HG03575 (cell line): ENCODE data around the gene CECR2.
"Not testable (repeated sequence)": the region's sequence is repeated elsewhere in the genome, so short reads cannot be mapped to it uniquely, and the experiment has no call there.

Experiments used
- ATAC-seq: cut with Tn5 transposase; IDR thresholded peaks from one replicate; pipeline ENCODE4 v1.9.1; 2021; ENCODE audit not compliant: unreplicated experiment, insufficient number of reproducible peaks, low FRiP score; ENCODE audit errors: extremely low read depth

Gene CECR2

GRCh38 chr22:17396516-17396915, 27.3 kb downstream of the CECR2 start:
- ATAC-seq, result no peak

DNA sequence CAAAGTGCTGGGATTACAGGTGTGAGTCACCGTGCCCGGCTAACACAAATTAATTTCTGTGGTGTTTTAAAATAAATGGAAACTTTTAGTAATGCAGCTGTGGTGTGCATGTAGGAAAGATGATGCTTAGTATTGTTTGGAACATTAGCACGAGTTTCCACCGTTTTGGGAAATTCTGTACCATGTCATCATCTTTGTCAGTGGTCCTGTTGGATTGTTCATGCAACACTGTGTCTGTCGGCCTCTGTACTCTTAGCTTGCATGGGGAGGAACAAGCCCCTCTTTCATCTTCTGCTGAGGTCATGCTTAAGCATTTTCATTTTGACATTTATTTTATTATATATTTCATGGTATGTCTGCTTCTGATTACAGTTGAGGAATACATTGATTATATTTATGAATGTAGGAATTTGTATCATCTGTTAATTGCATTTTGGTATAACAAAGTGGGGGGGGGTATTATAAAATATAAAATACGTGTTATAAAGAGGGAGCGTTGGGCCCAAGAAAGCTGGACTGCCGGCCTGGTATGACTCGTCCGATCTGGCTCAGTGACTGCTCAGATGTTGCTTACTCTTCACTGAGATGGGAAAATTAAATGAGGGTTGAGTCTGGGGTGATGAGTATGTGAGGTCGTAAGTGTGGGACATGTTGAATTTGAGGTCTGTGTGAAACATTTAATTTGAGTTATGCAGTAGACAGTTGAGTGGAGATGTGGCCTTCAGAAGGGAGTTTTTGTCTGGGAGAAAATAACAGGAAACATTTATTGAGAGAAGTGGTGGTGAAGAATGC, 28.7 kb downstream of the CECR2 start:
- ATAC-seq, result no peak

DNA sequence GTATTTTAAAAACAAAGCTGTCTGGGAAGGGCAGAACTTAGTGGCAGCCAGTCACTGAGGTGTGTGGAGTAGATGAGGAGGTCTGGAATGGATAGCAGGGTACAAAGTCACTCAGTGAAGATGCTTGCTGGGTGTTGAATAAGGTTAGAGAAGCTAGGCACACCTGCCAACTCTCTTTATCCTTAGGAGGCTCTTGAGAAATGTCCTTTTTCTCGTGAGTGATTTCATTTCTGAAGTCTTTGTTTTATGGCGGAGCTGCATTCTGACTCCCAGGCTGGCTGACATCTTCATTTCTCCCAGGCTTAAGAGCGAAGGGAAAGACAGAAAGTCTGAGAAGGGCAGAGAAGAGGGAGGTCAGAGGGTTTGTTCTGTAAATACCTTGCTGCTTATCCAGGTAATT, 31.0 kb downstream of the CECR2 start:
- ATAC-seq, result no peak

DNA sequence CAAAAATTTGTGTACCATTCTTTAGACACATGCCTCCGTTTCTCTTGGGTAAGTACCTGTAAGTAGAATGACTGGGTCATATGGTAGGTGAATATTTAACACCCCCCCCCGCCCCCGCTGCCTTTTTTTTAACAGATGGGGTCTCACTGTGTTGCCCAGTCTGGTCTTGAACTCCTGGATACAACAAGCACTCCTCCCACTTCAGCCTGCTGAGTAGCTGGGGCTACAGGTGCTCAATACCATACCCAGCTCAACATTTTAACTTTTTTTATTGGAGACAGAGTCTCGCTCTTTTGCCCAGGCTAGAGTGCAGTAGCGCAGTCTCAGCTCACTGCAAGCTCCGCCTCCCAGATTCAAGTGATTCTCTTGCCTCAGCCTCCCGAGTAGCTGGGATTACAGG, 32.5 kb downstream of the CECR2 start:
- ATAC-seq, result no peak

DNA sequence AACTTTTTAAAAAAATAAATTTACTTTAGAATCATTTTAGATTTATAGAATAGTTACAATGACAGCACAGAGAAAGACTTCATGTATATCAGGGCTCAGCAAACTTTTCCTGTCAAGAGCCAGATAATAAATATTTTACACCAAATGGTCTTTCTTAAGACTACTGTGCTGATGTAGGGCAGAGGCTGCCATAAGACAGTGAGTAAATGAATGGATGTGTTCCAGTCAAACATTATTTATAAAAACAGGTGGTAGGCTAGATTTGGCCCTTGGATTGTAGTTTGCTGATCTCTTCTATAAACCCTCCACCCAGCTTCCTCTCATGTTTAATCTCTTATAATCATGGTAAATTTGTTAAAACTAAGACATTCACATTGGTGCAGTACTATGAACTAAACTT, 33.0 kb downstream of the CECR2 start:
- no peak for ATAC-seq

- no peak for ATAC-seq
These were observed 34.6 kb downstream of the CECR2 start for GRCh38 chr22:17403906-17404305.

DNA sequence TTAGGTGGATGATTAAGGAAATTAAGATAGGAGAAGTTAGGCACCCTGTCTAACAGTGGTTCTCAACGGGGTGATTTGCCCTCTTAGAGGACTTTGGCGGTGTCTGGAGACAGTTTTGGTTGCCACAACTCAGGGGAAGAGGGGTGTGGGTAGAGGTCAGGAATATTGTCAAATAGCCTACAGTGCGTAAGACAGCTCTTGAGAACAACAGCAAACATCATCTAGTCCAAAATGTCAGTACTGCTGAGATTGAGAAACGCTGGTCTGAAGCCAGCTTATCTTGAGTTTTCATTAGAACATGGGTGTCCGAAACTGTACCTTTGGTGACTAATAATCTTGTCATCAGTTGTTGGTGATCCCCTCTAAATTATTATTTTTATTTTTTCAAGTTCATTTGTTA, 38.4 kb downstream of the CECR2 start:
- no peak for ATAC-seq

GRCh38 chr22:17410576-17410975, 41.3 kb downstream of the CECR2 start:
- no peak for ATAC-seq

DNA sequence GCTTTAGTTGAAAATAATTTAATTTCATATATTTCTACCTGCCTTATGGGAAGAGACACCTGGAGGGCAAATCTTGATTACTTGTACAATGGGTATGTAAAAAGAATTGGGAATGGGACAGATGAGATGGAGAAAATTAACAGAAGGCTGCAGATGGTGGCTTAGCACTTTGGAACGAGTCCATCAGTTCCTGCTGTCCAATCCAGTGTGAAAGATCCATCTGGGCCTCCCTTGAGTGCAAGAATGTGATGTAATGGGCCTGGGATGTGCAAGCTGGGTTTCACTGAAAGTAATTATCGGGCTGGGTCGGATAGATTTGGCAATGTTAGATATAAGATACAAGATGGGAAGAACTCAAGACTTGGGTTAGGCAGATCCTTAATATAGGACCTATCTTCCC, 42.0 kb downstream of the CECR2 start:
- no peak for ATAC-seq

DNA sequence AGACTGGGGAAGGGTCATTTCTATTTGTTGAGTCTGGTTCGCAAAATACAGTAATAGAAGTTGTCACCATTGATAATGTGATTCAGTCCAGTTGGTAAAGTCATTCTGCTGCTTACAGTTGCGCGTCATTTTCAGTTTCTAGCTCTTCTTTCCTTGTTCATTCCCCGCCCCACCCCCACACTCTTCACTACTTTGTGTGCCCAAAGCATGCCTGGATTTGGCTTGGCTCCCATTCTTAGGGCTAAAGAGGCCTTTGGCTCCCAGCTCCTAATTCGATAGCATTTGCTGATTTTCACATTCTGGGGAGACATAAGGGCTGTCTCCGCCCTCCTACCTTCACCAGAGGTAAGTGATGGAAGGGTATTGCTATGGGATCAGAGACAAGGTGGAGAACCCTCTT, 43.0 kb downstream of the CECR2 start:
- no peak for ATAC-seq

- ATAC-seq, result no peak
These were observed 49.6 kb downstream of the CECR2 start for GRCh38 chr22:17418890-17419324.

DNA sequence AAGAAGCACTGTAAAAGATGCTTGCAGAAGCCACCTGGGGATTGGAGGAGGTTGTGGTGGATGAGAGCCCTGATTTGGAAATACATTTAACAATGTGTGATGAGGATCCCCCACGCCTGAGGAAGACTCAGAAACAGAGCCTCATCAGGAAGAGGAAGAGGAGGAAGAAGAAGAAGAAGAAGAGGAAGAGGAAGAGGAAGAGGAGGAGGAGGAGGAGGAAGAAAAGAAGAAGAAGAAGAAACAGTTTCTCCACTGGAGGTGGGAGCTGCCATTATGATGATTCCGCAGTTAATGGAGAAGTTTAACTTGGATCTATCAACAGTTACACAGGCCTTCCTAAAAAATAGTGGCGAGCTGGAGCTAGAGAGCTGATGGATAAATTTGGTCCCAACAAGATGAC, 50.1 kb downstream of the CECR2 start:
- ATAC-seq, result no peak

GRCh38 chr22:17422736-17423343, 53.6 kb downstream of the CECR2 start:
- ATAC-seq, result no peak

GRCh38 chr22:17423616-17424015, 54.4 kb downstream of the CECR2 start:
- ATAC-seq, result no peak

DNA sequence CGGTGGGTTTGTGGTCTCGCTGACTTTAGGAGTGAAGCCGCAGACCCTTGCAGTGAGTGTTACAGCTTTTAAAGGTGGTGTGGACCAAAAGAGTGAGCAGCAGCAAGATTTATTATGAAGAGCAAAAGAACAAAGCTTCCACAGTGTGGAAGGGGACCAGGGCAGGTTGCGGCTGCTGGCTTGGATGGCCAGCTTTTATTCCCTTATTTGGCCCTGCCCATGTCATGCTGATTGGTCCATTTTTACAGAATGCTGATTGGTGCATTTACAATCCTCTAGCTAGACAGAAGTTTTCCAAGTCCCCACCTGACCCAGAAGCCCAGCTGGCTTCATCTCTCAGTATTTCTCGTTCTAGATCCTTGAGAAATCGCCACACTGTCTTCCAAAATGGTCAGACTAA, 58.3 kb downstream of the CECR2 start:
- not testable (repeated sequence) for ATAC-seq

DNA sequence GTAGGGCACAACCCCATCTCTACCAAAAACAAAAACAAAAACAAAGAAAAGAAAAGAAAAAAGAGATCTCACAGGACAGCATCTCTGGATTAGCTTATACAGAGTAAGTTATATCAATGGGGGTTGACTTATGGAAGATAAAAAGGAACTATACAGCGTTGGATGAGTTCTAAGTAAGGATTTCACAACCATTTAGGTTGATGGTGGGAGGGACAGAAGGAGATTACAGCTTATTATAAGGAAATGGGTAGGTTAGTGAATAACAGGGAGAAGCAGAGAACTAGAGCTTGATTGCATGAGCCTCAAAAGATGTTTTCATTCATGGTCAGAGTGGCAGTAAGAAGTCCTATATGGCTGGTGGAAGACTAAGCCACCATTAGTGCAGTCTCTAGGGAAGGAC, 60.3 kb downstream of the CECR2 start:
- no peak for ATAC-seq

- ATAC-seq, result no peak
These were observed 61.2 kb downstream of the CECR2 start for GRCh38 chr22:17430412-17430811.

- ATAC-seq, result no peak
These were observed 61.9 kb downstream of the CECR2 start for GRCh38 chr22:17431179-17431578.

DNA sequence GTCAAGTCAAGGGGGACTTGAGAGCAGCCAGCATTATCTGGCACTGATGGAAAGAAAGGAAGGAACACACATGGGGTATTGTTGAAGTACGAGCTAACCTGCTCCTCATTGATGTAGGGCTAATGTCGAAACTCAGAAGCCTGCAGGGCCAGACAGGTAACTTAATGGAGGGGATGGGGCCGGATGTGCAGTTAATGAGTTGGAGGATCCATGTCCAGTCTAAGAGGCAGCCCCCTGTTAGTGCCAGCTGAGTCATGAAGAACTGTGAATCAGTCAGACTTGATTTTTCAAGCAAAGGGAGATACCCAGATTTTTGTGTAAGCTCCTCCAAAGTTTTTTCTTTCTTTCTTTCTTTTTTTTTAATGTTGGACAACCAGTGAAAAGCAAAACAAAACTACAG, 65.6 kb downstream of the CECR2 start:
- ATAC-seq, result no peak

DNA sequence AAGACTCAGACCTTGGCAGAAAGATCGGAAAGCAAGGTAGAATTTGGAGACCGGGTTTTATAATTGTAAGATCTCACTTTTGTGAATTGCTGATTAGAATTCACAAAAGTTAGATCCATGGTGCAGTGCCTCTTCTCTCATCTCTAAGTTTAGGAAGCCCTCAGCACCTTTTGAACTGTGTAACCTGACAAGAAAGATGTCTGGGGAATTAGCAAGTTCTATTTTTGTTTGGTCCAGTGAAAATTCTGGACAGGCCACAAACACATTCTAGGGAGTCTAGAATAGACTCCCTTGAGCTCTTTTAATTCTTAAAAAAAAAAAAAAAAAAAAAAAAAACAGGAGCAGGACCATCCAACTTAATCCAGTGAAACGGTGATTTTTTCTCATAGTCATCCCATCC, 66.1 kb downstream of the CECR2 start:
- ATAC-seq, result no peak
